IPS-11a (cell line): ENCODE measurements around the gene FBXW12.
"Not testable (repeated sequence)": the region's sequence is repeated elsewhere in the genome, so short reads cannot be mapped to it uniquely, and the experiment has no call there.

Experiments used
- H3K4me3 ChIP-seq: one replicate; pipeline ENCODE4 v1.5.1; 2013; ENCODE audit warnings: low read depth, low read length, control low read depth

Gene FBXW12, protein sequence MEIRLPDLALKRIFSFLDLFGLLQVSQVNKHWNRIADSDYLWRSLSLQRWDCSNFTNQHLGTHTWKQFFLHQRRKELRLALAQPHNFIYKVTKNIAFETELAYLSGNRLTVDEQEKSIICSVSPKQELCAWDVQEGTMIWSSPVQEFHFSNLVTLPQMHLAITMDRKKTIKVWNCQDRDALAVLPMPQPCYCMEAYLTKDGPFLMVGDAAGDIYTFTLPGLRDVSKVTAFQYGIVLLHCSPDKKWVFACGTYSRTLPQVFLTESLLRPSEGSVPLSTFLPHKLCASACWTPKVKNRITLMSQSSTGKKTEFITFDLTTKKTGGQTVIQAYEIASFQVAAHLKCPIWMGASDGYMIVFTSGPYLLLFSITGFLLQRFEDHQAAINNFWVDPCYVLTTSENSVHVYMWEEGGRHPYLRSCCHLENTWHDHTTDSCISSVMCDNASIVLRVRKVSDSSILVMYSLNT

DNA sequence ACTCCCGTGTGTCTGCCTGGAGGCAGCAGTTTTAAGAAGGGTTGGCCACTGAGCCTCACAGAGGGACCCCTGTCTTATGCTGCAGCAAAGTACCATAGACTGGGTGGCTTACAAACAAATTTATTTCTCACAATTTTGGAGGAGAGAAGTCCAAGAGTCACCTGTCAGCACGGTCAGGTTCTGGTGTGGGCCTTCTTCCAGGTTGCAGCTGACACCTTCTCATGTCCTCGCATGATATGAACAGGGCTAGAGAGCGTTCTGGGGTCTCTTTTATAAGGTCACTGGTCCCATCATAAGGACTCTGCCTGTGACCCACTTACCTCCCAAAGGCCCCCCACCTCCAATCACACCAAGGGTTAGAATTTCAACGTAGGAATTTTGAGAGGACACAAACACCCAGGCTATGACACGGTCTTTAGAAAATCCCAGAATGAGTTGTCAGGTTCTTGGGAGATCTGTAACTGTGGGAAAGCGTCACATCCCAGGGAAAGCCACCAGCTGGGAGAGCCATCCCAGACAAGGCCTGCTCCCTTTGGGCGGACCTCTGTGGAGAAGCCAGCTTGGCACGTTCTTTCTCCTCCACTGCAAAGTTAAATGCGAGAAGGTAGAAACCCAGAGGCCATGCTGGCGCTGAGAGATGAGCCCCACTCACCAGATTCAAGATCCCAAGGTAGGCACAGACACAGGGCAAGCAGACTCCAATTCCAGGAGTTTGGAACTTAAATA lies at the start of gene FBXW12:
TSS of gene FBXW12 (plus strand) at position 569 of the 726 bp plus-strand sequence. CDS start 549 bp downstream, outside the sequence.
- H3K4me3 ChIP-seq = no peak within 1 kb of the TSS

DNA sequence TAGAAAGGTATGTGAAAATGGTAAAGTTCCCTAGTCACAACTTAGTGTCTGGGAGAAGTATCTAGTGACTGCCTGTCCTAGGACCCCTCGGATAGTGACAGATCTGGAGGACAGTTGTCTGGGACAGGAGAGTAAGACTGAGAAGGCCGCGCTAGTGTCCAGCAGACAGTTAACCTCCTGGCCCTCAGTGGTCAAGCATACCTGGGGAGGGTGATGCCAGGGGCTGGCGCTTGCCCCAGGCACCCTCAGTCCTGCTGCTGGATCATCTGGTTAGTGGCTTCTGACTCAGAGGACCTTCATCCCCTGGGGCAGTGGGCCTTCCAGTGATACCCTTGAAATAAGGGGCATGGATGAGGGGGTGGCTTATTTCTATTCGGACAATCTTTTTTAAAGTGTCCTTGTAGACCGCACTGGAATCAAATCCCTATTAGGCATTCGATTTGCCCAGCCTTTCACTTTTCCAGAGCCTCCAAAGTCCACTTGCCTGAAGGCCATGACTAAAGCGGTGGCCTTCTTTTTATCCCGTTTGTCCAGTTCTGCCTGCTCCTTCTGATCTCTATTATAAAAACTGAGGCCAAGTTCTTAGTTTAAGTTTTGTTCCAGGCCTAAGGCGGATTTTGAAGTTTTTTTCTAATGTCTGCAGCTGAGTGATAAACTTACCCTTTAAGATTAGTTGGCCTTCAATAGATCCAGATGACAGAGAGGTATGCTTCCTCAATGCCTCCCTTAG lies 40.1 kb upstream of the FBXW12 start:
- not testable (repeated sequence) for H3K4me3 ChIP-seq

DNA sequence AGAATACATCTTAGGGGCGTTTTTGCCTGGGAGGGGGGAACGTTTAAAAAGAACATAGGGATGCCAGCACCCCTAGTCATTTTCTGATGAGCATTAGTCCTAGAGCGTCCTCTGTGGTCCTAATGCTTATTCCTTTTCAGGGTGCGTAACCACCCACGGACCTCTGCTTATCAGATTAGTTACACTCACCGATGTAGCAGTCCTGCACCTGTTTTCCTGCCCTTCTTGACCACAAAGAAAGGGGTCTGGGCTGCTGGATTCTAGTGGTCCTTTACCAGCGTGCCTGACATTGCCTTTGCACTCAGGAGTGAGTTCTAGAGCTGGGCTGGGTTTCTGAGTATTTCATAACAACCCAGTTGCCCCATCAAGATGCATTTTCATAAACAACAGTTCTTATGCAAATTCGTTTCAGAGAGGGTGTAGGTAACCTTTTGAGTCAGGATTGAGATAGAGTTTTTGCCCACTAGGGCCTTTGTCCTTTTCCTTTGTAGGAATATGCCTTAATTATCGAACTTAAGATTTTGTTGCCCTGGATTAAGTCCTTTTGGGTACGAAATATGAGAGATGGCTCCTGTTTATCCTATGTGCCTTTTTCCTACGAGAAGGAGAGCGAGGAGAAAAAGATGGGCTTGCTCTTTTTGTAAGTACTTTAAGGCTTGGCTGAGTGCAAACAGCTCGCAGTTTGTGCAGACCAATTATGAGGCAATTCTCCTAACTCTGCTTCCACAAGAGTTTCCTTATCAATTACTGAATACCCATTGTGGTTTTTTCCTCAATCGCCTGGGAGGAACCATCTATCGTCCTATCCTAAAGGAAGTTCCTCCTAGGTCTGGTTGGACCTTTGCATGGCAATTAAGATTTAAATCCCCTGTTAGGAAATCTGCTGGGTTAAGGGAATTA lies 38.4 kb upstream of the FBXW12 start, which contains the start of gene SPINK8:
TSS of gene SPINK8 (minus strand) at position 316 of the 900 bp plus-strand sequence. CDS start 5,320 bp downstream, outside the sequence.
- H3K4me3 ChIP-seq = not testable (repeated sequence)

DNA sequence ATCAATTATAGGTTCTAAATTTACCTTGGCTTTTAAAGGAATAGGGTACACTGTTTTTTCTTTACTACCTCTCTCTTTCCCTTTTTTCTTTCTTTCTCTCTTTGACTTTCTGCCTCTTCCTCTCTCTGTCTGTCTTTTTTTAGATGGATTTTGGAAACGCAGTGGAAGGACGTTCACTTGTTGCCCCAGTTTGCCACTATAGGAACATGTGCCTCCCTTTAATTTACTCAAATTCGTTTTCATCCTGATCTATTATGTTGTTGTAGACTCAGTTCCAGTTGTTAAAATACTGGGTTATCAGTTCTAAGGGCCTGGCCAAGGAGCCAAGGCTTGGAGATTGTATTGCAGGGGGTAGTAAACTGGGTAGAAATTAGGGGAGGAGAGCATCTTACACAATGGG lies 37.4 kb upstream of the FBXW12 start:
- no peak overlapping the region for H3K4me3 ChIP-seq

DNA sequence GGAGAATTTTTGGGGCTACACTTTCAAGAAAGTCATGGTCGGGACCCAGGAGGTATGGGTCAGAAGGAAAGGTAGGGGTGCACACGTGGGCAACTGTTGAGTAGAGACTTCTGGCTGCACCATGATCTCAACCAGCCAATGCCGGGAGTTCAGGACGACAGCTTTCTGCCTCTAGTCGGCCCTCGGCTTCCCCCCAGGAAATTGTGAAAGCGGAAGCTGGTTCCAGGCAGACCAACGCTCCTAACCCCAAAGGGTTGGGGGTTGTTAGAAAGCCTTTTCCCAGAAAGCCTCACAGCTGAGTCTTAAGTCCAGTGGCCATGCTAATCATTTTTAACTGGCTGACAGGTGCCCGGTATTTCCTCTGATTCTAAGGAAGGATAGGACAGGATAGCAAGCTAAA lies 36.7 kb upstream of the FBXW12 start:
- not testable (repeated sequence) for H3K4me3 ChIP-seq

DNA sequence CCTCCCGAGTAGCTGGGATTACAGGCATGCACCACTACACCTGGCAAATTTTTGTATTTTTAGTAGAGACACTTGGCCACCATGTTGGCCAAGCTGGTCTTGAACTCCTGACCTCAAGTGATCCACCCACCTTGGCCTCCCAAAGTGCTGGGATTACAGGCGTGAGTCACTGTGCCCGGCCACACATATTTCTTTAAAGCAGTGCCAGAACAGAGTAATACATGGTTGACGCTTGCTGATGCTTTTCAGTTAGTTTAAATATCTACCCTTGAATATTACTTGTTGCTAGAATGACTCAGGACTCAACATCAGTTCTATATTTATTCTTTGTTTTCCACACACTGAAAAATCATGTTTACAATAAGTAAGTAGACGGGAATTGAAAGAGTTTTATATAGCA lies 34.5 kb upstream of the FBXW12 start:
- H3K4me3 ChIP-seq = not testable (repeated sequence)

DNA sequence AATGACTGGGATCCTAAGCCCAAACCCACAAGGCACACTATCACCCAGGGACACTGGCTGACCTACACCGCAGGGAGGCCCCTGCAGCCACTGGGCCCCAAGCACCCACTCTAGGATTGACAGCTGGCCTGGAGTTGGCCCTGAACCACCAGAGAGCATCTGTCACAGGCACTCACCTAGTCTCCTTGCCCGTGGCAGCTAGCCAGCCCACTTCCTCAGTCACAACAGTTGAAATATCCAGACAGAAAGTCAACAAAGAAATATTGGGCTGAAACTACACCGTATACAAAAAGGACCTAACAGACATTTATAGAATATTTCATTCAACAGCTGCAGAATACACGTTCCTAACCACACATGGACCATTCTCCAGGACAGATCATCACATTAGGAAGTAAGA lies 33.4 kb upstream of the FBXW12 start:
- H3K4me3 ChIP-seq = no peak overlapping the region

DNA sequence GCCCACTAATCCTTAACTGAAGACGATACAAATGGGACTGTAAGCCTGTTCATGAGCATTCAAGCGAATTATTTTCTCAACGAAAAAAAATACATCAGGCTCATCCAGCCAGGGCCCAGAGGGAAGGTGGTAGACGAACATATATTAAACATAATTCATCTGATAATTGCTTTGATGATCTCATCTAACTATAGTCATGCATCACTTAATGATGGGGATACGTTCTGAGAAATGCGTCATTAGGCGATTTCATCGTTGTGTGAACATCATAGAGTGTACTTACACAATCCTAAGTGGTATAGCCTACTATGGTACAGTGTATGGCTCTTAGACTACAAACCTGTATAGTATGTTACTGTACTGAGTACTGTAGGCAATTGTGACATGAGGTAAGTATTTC lies 28.6 kb upstream of the FBXW12 start:
- H3K4me3 ChIP-seq = no peak overlapping the region

DNA sequence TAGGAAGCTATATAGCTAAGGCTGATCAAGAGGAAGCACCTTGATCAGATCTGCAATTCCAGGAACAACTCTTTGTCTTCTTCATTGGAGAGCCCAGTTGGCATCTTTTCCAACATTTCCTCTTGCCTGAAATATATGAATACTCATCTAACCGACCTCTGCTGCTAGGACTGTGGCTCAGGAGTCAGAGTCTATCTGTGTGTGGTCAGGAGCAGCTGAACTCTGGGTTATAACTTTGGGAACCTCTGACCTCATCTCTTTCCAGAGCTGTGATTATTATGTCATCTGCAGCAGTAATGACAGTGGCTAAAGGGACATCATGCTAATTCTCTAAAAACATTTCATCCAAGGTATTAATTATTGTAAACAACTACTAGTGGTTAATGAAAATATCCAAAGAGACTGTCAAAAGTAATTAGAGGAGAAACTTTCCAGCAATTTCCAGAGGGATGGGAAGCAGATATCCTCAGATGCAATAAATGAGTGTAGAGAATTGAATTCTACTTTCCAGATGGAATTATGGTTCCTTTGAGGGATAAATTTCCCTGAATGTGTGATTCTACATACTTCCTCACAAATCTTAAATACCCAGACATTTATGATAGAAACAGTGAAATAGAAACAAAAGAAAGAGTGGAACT lies 27.0 kb upstream of the FBXW12 start:
- no peak overlapping the region for H3K4me3 ChIP-seq

DNA sequence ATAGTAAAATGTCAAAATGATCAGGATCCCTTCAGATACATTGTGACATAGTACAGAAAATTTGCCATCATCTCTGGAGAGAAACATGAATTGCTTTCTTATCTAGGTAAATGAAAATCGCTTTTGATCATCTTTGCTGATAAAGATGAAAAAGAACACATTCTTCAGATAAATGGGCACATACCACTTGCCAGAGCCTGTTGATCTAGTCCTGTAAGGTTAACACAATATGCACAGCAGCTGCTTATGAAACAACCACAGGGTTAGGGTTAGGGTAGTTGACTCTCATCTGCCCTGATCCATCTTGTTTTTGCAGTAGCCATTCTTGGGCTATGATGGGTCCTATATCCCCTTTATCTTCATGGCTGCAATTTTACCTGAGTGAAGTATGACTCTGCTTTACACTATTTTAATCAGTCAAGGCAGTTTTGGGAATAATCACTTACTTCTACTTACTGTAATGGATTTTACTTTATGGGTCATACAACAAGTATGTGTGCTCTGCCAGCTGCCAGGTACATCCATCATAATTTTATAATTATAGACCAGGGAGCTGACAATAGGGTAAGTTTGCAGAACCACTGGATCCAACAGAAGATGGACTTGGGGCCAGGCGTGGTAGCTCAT lies 26.0 kb upstream of the FBXW12 start:
- no peak overlapping the region for H3K4me3 ChIP-seq

DNA sequence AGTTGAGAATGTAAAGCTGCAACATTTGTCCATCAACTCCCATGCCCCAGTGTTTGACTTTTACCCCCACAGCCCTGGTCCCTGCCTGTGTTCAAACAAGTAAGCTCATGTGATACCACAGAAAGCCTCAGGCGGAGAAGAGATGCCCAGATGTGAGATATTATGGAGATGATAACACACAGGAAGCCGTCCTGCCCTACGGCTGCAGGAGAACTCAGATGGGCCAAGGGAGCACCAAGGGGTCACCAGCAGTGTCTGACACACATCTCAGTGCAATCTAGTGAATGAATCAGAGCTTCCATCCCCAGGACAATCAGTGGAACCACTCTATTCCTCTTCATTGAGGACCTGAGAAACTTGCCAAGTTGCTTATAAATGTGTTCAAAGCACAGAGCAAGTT lies 24.5 kb upstream of the FBXW12 start:
- no peak overlapping the region for H3K4me3 ChIP-seq

DNA sequence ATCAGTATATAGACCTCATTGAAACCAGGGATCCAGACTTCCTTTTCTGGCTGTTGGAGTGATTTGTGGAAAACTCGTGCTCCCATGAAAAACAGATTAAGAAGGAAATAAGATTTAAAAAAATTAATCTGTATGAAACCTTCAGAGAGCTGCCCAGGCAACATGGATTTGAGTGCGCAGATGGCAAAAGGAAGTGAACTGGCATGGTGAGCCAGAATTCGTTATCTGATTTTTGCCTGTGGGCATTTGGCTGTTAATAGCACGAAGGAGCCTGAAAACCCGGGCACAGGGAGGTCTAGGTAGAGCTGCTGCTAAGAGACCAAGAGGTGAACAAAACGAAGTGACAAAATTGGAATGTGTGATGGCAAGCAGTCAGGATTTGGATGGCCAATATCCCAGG lies 19.5 kb upstream of the FBXW12 start:
- no peak overlapping the region for H3K4me3 ChIP-seq

DNA sequence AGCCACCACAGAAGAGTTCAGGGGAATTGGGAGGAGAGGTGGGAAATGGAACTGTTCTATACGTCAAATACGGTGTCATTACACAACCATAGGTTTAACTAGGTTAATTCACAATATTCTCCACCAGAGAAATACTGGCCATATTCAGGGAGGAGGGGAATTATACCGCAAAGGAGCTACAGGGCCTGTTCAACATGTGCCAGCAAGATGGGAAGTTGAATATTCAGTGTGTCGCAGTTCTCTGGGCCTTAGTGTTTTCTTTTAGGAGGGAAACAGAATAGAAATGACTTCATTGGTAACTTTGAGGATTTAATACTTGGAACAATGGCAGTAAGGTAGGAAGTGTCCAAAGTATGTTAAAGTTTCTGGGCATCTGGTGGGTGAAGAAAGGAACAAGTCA lies 18.0 kb upstream of the FBXW12 start:
- H3K4me3 ChIP-seq = no peak overlapping the region

DNA sequence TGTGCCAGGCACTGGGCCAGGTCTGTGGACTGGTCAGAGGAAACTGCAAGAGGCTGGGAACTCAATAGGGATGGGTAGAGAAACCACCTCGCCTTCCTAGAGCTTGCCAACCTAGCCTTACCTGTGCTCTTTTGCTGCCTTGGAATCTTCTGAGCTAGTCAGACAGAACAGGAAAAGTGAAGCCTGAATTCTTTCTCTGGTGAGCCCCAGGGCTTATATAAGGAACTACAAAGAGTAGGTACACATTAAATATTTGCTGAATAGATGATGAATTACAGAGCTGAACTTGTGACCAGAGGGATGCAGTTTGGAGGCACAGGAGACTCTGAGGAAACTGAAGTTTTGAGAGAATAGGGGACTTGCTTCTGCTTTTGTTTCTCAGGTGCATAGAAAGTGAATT lies 15.6 kb upstream of the FBXW12 start:
- H3K4me3 ChIP-seq = no peak overlapping the region

DNA sequence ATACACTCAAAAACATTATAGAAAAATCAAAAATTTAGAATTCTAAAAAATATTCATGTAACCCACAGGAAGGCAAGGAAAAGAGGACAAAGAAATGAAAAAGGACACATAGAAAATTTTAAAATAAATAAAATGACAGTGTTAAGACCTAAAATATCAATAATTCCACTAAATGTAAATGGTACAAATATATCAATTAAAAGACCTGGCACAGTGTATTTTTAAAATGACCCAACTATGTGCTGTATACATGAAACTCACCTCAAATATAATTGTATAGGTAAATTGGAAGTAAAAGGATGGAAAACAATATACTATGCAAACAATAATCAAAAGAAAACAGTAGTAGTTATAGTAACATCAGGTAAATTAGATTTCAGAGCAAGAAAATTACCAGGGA lies 10.1 kb upstream of the FBXW12 start:
- no peak overlapping the region for H3K4me3 ChIP-seq

DNA sequence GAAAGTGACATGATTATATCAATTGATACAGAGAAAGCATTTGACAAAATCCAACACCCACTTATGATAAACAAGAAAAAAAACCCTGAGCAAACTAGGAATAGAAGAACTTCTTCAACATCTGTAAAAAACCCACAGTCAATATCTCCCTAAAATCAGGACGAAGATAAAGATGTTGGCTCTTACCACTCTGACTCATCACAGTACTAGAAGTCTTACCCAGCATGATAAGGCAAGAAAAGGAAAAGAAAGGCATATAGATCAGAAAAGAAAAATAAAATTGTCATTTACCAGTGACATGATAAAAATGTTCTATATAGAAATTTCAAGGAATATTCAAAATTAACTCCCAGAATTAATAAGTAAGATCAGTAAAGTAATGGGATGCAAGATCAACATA lies 7.2 kb upstream of the FBXW12 start:
- H3K4me3 ChIP-seq = no peak overlapping the region

DNA sequence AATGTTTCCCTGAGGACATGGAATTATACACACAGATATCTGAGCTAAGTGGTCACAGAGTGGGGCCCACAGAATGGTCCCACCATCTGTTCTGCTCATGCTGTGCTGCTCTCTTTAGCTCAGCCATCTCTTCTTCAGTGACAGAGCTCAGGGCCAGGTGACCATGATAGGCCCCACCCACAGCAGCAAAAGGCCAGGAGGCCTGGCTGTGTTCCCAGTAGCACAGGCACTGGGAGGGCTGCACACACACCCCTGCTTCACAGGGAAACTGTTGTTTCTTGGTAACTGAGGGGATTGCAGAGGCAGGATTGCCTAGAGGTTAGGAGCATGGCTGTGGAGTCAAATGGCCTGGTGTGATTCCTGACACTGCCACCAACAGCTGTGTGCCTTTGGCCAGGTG lies 4.8 kb upstream of the FBXW12 start:
- no peak overlapping the region for H3K4me3 ChIP-seq

DNA sequence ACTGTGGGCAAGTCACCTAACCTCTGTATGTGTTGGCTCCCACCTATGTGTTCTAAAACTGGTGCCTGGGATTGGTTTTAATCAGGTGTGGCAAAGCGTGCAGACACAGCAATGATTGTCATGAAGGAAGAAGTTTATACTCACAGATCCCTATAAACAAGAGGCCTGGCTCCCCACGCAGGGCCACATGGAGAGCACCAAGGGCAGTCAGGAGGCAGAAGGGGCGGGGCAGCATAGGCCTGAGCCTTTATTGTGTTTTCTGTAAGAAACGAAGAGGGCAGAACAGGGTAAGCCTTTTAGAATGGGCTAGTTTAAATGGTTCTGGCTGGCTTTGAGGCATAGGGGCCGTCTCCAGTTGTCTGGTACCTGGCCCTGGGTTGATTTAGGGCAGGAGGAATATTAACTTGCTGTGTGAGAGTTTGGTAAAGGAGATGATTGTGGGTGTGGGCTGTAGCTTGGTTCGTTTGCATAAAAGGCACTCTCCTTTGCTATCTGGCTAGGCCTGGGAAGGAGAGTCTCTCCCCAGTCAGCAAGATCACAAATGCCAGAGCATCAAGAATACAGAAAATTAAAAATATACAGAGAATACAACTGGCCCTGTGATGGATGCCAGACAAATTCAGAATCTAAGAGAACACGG lies 2.2 kb upstream of the FBXW12 start:
- H3K4me3 ChIP-seq = no peak overlapping the region

DNA sequence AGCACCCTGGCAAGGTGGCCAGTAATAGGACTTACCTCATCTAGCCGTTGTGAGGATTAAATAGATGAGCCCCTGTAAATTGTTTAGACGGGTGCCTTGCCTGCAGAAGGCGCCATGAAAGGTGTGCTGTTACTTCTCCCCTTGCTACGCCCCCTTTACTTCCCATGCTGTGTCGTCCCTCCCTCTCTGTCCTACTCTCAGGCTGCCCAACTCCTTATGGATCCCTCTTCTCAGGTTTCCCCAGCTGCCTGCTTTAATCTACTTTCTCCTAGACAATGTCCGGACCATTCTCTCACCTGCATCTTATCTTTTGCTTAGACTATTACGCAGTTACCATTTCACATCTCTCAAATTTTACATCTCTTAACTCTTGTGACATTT lies 1.7 kb upstream of the FBXW12 start:
- no peak overlapping the region for H3K4me3 ChIP-seq
